Progenitor cell of endocrine pancreas (in vitro differentiated cells): ENCODE measurements around the gene ADAT2. TPM values are rescaled to one million over a fixed set of nuclear protein-coding genes. Genes with fewer than 3 reads are reported as not detected.

Experiments used
- DNase-seq: peaks from one replicate; pipeline ENCODE4 v3.0.0; 2021; ENCODE audit warnings: low spot score; ENCODE audit not compliant: unreplicated experiment
- H3K27ac Mint-ChIP-seq: 2 replicates; pipeline ENCODE4 v1.8.0; 2021; ENCODE audit warnings: mild to moderate bottlenecking, moderate library complexity, mixed read lengths
- H3K27me3 Mint-ChIP-seq: 2 replicates; pipeline ENCODE4 v1.8.0; 2021; ENCODE audit warnings: mixed read lengths
- H3K36me3 Mint-ChIP-seq: 2 replicates; pipeline ENCODE4 v1.8.0; 2022; ENCODE audit warnings: mixed read lengths; ENCODE audit not compliant: insufficient read depth
- H3K4me1 Mint-ChIP-seq: 2 replicates; pipeline ENCODE4 v1.8.0; 2021; ENCODE audit warnings: low read depth, mixed read lengths
- H3K4me3 Mint-ChIP-seq: 2 replicates; pipeline ENCODE4 v1.8.0; 2021; ENCODE audit warnings: low read depth, mild to moderate bottlenecking, moderate library complexity, mixed read lengths
- H3K9me3 Mint-ChIP-seq: 2 replicates; pipeline ENCODE4 v1.8.0; 2021; ENCODE audit warnings: low read depth, mixed read lengths
- total RNA-seq: library from RNA; stranded (reverse); gene quantifications from 2 replicates; pipeline ENCODE4 v1.2.1, GENCODE V29; 2021
- TF ChIP-seq, protein P1 (sequence below): fragments of 200-600 bp; sonication (generic); IDR thresholded peaks from one replicate; pipeline ENCODE4 v1.5.0; 2021; ENCODE audit warnings: antibody characterized with exemption, mild to moderate bottlenecking; ENCODE audit not compliant: unreplicated experiment

ADAT2 gene
- total RNA-seq, 1 donor from 2014 or later, result 11.4 TPM

DNA sequence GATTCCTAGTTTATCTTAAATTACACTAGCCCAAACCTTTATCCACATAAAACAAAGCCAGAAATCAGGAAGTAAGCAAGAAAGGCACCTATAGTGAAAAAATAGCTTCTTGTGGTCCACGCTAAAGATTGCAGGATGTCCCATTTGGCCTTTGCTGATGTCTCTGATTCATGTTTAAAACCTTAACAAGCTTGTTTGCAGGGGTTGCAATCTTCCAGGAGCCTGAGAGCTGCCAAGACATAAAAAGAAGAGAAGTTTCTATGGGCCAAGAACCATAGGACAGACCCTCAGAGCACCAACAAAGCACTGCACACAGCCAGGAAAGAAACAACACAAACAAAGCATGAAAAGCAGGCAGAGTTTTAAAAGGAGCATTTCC lies 49.4 kb downstream of the ADAT2 start:
- no peak overlapping the region for H3K27ac Mint-ChIP-seq
- DNase-seq, result no peak
- no peak overlapping the region for H3K4me3 Mint-ChIP-seq
- peaks cover 18% of the 10 kb centered on the region for H3K4me1 Mint-ChIP-seq
- H3K36me3 Mint-ChIP-seq, result no peaks in the 10 kb centered on the region
- no peaks in the 10 kb centered on the region for H3K9me3 Mint-ChIP-seq
- TF ChIP-seq, protein P1, sequence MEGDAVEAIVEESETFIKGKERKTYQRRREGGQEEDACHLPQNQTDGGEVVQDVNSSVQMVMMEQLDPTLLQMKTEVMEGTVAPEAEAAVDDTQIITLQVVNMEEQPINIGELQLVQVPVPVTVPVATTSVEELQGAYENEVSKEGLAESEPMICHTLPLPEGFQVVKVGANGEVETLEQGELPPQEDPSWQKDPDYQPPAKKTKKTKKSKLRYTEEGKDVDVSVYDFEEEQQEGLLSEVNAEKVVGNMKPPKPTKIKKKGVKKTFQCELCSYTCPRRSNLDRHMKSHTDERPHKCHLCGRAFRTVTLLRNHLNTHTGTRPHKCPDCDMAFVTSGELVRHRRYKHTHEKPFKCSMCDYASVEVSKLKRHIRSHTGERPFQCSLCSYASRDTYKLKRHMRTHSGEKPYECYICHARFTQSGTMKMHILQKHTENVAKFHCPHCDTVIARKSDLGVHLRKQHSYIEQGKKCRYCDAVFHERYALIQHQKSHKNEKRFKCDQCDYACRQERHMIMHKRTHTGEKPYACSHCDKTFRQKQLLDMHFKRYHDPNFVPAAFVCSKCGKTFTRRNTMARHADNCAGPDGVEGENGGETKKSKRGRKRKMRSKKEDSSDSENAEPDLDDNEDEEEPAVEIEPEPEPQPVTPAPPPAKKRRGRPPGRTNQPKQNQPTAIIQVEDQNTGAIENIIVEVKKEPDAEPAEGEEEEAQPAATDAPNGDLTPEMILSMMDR, result no peak
- H3K27me3 Mint-ChIP-seq, result peaks cover 4% of the 10 kb centered on the region

DNA sequence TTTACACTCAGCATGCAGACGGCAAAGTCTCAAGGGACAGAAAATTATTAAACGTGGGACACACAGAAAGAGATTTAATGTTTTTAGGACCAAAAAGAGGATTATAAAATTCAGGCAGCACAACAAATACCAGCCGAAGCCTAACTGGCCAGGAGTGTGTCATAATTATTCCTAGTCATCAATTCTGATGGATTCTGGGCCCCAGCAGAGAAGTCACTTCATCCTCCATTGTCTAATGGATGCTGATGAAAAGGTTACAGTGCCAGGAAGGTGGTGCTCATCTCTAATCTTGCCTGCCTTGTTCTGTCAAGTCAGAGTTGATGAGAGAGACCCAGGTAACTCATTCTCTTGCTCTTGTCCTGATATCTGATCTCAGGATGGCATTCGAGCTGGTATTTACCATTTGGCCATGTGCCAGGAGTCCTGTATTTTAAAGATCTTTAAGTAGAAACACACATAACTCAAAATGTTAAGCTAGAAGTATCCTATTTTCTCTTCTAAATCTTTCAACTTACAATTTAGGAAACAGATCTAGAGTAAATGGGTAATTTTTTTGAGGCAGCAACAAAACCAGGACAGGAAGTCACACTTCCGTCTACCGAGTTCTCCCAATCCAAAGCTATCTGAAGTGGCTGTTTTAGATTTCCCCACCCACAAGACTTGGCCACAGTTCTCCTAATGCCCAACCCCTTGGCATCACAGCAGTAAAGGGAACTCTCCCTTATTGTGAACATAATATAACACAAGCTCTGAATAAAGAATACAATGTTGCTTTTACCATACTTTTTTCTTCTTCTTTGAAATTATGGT lies 50.0 kb downstream of the ADAT2 start:
- Mint-ChIP-seq H3K36me3 (no peaks in the 10 kb centered on the region), H3K4me3 (no peak overlapping the region), H3K9me3 (no peaks in the 10 kb centered on the region), H3K27ac (peak overlapping the region; percentile 41), H3K4me1 (peaks cover 18% of the 10 kb centered on the region), H3K27me3 (peaks cover 4% of the 10 kb centered on the region)
- TF ChIP-seq, protein P1, result no peak
- no peak for DNase-seq

DNA sequence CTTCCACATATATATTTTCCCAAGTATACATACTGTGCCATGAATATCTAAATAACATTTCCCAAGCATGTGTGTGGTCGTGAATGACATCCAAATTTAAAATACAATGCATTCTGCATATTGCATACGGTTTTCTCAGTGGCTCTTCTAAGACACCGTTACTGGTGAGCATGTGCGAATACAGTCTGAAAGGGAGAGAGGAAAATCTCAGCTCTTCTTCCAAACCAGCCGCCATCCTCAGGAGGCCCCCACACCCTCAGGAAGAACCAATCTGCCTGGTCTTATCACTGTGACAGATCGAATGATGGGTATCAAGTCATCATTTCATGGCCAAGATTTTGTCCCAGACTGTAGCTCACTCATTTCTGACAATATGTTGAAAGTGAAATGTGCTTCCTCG lies 50.7 kb downstream of the ADAT2 start:
- peaks cover 4% of the 10 kb centered on the region for H3K27me3 Mint-ChIP-seq
- TF ChIP-seq, protein P1, result no peak
- no peaks in the 10 kb centered on the region for H3K9me3 Mint-ChIP-seq
- DNase-seq, result no peak
- no peak overlapping the region for H3K27ac Mint-ChIP-seq
- peaks cover 18% of the 10 kb centered on the region for H3K4me1 Mint-ChIP-seq
- H3K4me3 Mint-ChIP-seq, result no peak overlapping the region
- H3K36me3 Mint-ChIP-seq, result no peaks in the 10 kb centered on the region

DNA sequence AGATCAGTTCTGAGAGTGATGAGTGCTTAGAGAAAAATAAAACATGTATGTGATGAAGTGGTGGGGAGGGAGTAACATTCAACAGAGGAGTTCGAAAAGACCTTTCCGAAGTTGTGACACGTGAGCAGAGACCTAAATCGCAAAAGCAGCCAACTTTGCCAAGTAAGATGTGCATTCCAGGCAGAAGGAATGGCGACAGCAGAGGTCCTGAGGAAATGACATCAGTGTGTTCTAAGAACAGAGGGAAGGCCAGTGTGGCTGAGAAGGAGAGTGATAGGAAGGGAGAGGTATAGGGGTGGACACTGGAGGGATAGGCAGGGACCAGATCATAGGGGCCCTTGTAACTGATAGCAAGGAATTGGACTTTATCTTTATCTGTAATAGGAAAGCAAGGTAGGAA lies 51.3 kb downstream of the ADAT2 start:
- DNase-seq, result no peak
- no peaks in the 10 kb centered on the region for H3K9me3 Mint-ChIP-seq
- TF ChIP-seq, protein P1, result no peak

DNA sequence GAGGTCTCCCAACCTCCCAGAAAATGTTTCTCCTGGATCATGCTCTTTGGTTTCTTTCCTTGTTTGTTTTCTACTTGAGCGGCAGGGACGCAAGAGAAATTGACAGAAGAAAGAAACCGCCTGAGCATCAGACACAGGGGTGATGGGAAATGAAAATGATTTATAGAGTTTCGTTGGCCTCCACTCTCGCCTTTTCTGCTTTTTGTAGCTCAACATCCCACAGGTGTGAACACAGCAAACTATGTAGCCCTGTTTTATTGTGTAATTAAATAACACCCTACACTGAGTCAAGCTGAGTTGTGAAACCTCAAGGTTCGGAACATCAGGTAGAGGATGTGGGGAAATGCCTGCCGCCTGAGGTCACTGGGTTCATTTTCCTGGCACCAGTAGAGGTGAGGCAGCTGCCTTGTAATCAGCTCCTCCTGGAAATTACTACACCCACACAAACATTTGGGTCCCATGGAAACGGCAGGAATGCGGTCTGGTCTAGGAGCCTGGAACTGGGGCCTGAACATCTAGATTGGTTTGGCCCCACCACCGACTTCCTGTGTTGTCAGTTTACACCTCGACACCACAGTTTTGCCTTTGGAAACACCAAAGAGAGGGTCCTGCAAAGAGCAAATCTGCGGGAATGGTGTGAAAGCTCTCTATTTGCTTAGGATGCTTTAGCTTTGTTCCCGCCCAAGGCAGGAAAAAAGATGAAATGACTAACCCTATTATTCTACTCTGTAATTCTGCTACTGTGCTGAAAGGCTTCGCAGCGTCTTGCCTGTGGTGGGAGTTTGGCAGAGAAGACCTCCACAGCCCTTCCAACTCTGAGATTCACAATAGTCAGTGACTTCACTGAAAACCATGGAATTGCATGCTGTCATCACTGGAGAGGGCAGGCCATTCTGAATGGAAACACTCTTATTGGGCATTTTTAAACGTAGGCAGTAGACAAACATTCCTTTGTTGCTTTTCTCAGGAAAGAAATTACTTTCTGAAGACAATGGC lies 53.0 kb downstream of the ADAT2 start:
- Mint-ChIP-seq H3K27me3 (peaks cover 4% of the 10 kb centered on the region), H3K4me3 (peak overlapping the region; percentile 44), H3K4me1 (peaks cover 18% of the 10 kb centered on the region), H3K27ac (peak overlapping the region; percentile 92), H3K9me3 (no peaks in the 10 kb centered on the region), H3K36me3 (no peaks in the 10 kb centered on the region)
- peak; percentile 10 for DNase-seq
- TF ChIP-seq, protein P1, result no peak

More for the DNA sequence above, 51.3 kb downstream of the ADAT2 start:
- Mint-ChIP-seq H3K27ac (no peak overlapping the region), H3K4me3 (no peak overlapping the region), H3K4me1 (peaks cover 18% of the 10 kb centered on the region), H3K36me3 (no peaks in the 10 kb centered on the region), H3K27me3 (peaks cover 4% of the 10 kb centered on the region)
